ENCODE measurements around the gene MPND.
A peak's percentile ranks its signal among the peaks of the same experiment; 100 is the strongest.

Gene MPND

GRCh38 chr19:4329858-4330257 is 13.5 kb upstream of the MPND start:
- Mint-ChIP-seq H3K4me1 (peaks cover 10% of the 10 kb centered on the region), H3K27me3 (ENCODE audit: low read depth) (peaks cover 13% of the 10 kb centered on the region), H3K36me3 (ENCODE audit: low read depth) (peaks cover 3% of the 10 kb centered on the region), H3K27ac (no peak overlapping the region), H3K4me3 (peak overlapping the region in 1 of 3 experiments; percentile 20), H3K9me3 (no peaks in the 10 kb centered on the region)
- TF ChIP-seq, protein P1, sequence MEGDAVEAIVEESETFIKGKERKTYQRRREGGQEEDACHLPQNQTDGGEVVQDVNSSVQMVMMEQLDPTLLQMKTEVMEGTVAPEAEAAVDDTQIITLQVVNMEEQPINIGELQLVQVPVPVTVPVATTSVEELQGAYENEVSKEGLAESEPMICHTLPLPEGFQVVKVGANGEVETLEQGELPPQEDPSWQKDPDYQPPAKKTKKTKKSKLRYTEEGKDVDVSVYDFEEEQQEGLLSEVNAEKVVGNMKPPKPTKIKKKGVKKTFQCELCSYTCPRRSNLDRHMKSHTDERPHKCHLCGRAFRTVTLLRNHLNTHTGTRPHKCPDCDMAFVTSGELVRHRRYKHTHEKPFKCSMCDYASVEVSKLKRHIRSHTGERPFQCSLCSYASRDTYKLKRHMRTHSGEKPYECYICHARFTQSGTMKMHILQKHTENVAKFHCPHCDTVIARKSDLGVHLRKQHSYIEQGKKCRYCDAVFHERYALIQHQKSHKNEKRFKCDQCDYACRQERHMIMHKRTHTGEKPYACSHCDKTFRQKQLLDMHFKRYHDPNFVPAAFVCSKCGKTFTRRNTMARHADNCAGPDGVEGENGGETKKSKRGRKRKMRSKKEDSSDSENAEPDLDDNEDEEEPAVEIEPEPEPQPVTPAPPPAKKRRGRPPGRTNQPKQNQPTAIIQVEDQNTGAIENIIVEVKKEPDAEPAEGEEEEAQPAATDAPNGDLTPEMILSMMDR (IDR thresholded peaks at IDR 0.05; ENCODE audit: unreplicated experiment in 3 of 3), result no peak

GRCh38 chr19:4334929-4335570 is 8.3 kb upstream of the MPND start:
- no peak overlapping the region for H3K4me3 Mint-ChIP-seq
- TF ChIP-seq, protein P1 (IDR thresholded peaks at IDR 0.05; ENCODE audit: unreplicated experiment in 3 of 3), result no peak
- H3K4me1 Mint-ChIP-seq, result peaks cover 9% of the 10 kb centered on the region
- no peaks in the 10 kb centered on the region for H3K27me3 Mint-ChIP-seq (ENCODE audit: low read depth)
- no peaks in the 10 kb centered on the region for H3K9me3 Mint-ChIP-seq
- no peak overlapping the region for H3K27ac Mint-ChIP-seq
- H3K36me3 Mint-ChIP-seq (ENCODE audit: low read depth), result peaks cover 7% of the 10 kb centered on the region

DNA sequence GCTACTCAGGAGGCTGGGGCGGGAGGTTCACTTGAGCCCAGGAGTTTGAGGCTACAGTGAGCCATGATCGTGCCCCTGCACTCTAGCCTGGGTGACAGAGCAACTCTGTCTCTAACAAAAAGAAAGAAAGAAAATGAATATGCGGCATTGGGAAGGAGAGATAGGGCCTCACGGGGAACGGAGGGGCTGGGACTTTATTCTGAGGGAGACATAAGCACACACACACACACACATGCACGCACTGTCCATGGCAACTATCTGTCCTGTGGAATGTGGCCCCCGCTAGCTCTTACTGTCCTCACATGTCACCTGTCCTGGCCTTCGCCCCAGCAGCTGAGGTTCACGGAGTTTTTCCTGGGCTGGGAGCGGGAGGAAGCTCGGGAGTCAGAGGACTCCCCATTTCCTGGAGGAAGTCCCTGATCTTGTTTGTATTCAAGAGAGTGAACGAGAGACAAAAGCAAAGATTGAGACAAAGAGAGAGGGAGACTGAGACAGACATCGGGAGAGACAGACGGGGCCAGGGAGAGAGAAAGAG is 5.4 kb upstream of the MPND start:
- Mint-ChIP-seq H3K27ac (peak overlapping the region; percentile 77 to 93 (median 86)), H3K9me3 (no peaks in the 10 kb centered on the region), H3K27me3 (ENCODE audit: low read depth) (no peaks in the 10 kb centered on the region), H3K36me3 (ENCODE audit: low read depth) (peaks cover 7% of the 10 kb centered on the region), H3K4me1 (peaks cover 9% of the 10 kb centered on the region), H3K4me3 (peak overlapping the region; percentile 75 to 85 (median 83))
- TF ChIP-seq, protein P1 (IDR thresholded peaks at IDR 0.05; ENCODE audit: unreplicated experiment in 3 of 3), result no peak

GRCh38 chr19:4338441-4339355 is 4.7 kb upstream of the MPND start, which contains the start of gene STAP2:
TSS of gene STAP2 (minus strand) at chr19:4338827. CDS start at chr19:4338753, 74 bp downstream.
- no peaks in the 10 kb centered on the region for H3K9me3 Mint-ChIP-seq

DNA sequence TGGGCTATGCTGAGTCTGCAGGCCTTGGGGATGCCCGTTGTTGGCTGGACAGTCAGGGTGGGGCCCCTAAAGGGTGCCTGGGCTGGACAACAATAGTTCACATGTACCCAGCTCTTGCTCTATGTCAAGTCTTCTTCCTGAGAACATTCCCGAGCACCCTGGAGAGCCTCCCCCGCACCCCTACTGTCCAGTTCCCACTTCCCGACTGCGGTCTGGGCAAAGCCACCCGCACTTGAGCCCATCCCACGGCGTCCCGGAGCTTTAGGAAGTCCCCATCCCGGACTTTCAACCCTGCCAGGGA is 1.1 kb upstream of the MPND start:
- peaks cover 5% of the 10 kb centered on the region for H3K36me3 Mint-ChIP-seq (ENCODE audit: low read depth)
- TF ChIP-seq, protein P1 (IDR thresholded peaks at IDR 0.05; ENCODE audit: unreplicated experiment in 3 of 3), result no peak
- peak overlapping the region; percentile 62 to 99 (median 89) for H3K27ac Mint-ChIP-seq
- peaks cover 9% of the 10 kb centered on the region for H3K4me1 Mint-ChIP-seq
- H3K9me3 Mint-ChIP-seq, result no peaks in the 10 kb centered on the region
- no peaks in the 10 kb centered on the region for H3K27me3 Mint-ChIP-seq (ENCODE audit: low read depth)
- peak overlapping the region; percentile 82 to 96 (median 83) for H3K4me3 Mint-ChIP-seq

More at GRCh38 chr19:4338441-4339355, 4.7 kb upstream of the MPND start, which contains the start of gene STAP2:
- TF ChIP-seq, protein P1 (IDR thresholded peaks at IDR 0.05; ENCODE audit: unreplicated experiment in 3 of 3), result no peak
- peaks cover 7% of the 10 kb centered on the region for H3K36me3 Mint-ChIP-seq (ENCODE audit: low read depth)
- peak within 1 kb of the TSS; percentile 75 to 85 (median 83) for H3K4me3 Mint-ChIP-seq
- H3K4me1 Mint-ChIP-seq, result peaks cover 9% of the 10 kb centered on the region
- no peaks in the 10 kb centered on the region for H3K27me3 Mint-ChIP-seq (ENCODE audit: low read depth)
- H3K27ac Mint-ChIP-seq, result peak within 1 kb of the TSS; percentile 77 to 93 (median 86)
